HCT116 (cell line): ENCODE data around the gene RAB3B. TPM values are rescaled to one million over a fixed set of nuclear protein-coding genes. Genes with fewer than 3 reads are reported as not detected.

Experiments used
- ATAC-seq: fragments of 200-7000 bp; cut with Tn5 transposase; 2 replicates; pipeline ENCODE4 v1.9.1; 2020; ENCODE audit warnings: mild to moderate bottlenecking, moderate library complexity
- BruUV-seq: library from RNA; stranded (reverse); fragments of 400-500 nt; replicated peaks from 2 replicates; lab custom pipeline; 2021; lab: Mats Ljungman, UMichigan
- CTCF ChIA-PET: fragments of 300-600 bp; sonication (Branson Sonifier 250); formaldehyde crosslinking; loops from one replicate; lab custom pipeline; 2021; ENCODE audit warnings: antibody characterized with exemption; lab: Charles Lee
- POLR2A ChIA-PET: fragments of 300-600, 350-600 bp; sonication (Branson Sonifier 250); formaldehyde crosslinking; loops from one replicate; lab custom pipeline; 2021; ENCODE audit warnings: antibody characterized with exemption; lab: Charles Lee
- RAD21 ChIA-PET, 2 experiments: fragments of 300-600 bp; sonication (Branson Sonifier 250); formaldehyde crosslinking; loops; one replicate each; lab custom pipeline; 2023; ENCODE audit warnings: low total read pairs in 2 of 2; ENCODE audit not compliant: uncharacterized antibody in 2 of 2, unreplicated experiment in 2 of 2, low non-redundant PET in 1 of 2; lab: Charles Lee
- DNase-seq: peaks from one replicate; pipeline ENCODE4 v3.0.0-alpha.2; 2010; ENCODE audit warnings: low read depth, low spot score
- H2AFZ ChIP-seq: fragments of 200-600 bp; shearing (Covaris generic), sonication (generic); 2 replicates; pipeline ENCODE4 v1.6.1; 2017; ENCODE audit warnings: low read depth, mixed run types, mixed read lengths, antibody characterized with exemption, low read length; ENCODE audit not compliant: poor library complexity, severe bottlenecking
- H3K27ac ChIP-seq: 2 replicates; pipeline ENCODE4 v1.5.1; 2012; ENCODE audit warnings: low read depth, low read length
- H3K27me3 ChIP-seq: fragments of 200-600 bp; sonication (generic); 2 replicates; pipeline ENCODE4 v1.6.1; 2016; ENCODE audit warnings: mixed run types, low read length, mixed read lengths; ENCODE audit not compliant: insufficient read depth
- H3K36me3 ChIP-seq, 2 experiments: fragments of 200-500 bp in 1 of 2; fragments of 200-600 bp in 1 of 2; sonication (Bioruptor generic) in 1 of 2; sonication (generic) in 1 of 2; 2 replicates each; pipeline versions ENCODE4 v1.5.1 to v1.6.1; 2014 to 2016; ENCODE audit warnings: low read length in 2 of 2, inconsistent platforms in 1 of 2, mixed read lengths in 1 of 2, mixed run types in 1 of 2; ENCODE audit not compliant: insufficient read depth in 2 of 2, control insufficient read depth in 1 of 2
- H3K4me1 ChIP-seq, 2 experiments: fragments of 200-600 bp in 1 of 2; sonication (generic) in 1 of 2; 2 replicates each; pipeline versions ENCODE4 v1.5.1 to v1.6.1; 2012 to 2017; ENCODE audit warnings: low read length in 2 of 2, inconsistent platforms in 1 of 2, mild to moderate bottlenecking in 1 of 2, mixed read lengths in 1 of 2, mixed run types in 1 of 2, moderate library complexity in 1 of 2; ENCODE audit not compliant: insufficient read depth in 2 of 2, control insufficient read depth in 1 of 2
- H3K4me2 ChIP-seq: fragments of 200-600 bp; sonication (generic); 2 replicates; pipeline ENCODE4 v1.6.1; 2017; ENCODE audit warnings: mixed run types, low read length, mixed read lengths
- H3K4me3 ChIP-seq, 2 experiments: fragments of 200-600 bp in 1 of 2; sonication (generic) in 1 of 2; replicated peaks in 1 of 2; 2 replicates each; pipeline ENCODE4 v1.5.1; 2011 to 2016; ENCODE audit warnings: low read length in 2 of 2, control low read depth in 1 of 2, low read depth in 1 of 2, mild to moderate bottlenecking in 1 of 2, mixed read lengths in 1 of 2, mixed run types in 1 of 2
- H3K79me2 ChIP-seq: fragments of 200-600 bp; sonication (generic); 2 replicates; pipeline ENCODE4 v1.6.1; 2017; ENCODE audit warnings: mild to moderate bottlenecking, mixed run types, low read length, moderate library complexity, mixed read lengths; ENCODE audit not compliant: insufficient read depth
- H3K9ac ChIP-seq: fragments of 200-600 bp; sonication (generic); 2 replicates; pipeline ENCODE4 v1.6.1; 2016; ENCODE audit warnings: low read length, mixed read lengths
- H3K9me2 ChIP-seq: fragments of 200-600 bp; sonication (generic), shearing (Covaris generic); 2 replicates; pipeline ENCODE4 v1.6.1; 2017; ENCODE audit warnings: mixed run types, mild to moderate bottlenecking, moderate library complexity; ENCODE audit not compliant: insufficient read depth
- H3K9me3 ChIP-seq, 2 experiments: fragments of 200-500 bp in 1 of 2; fragments of 200-600 bp in 1 of 2; sonication (Bioruptor generic) in 1 of 2; sonication (generic) in 1 of 2; 2 replicates each; pipeline ENCODE4 v1.6.1; 2014 to 2017; ENCODE audit warnings: low read length in 2 of 2, mixed read lengths in 2 of 2, inconsistent platforms in 1 of 2, low read depth in 1 of 2, mild to moderate bottlenecking in 1 of 2, mixed run types in 1 of 2, moderate library complexity in 1 of 2; ENCODE audit not compliant: control insufficient read depth in 1 of 2, insufficient read depth in 1 of 2
- H4K20me1 ChIP-seq: fragments of 200-600 bp; sonication (generic), shearing (Covaris generic); 2 replicates; pipeline ENCODE4 v1.6.1; 2017; ENCODE audit warnings: mixed run types, mild to moderate bottlenecking, moderate library complexity; ENCODE audit not compliant: insufficient read depth
- CBX3 ChIP-seq: IDR thresholded peaks from 2 replicates; pipeline ENCODE4 v1.6.1; 2012; ENCODE audit warnings: low read depth
- CEBPB ChIP-seq: IDR thresholded peaks from 2 replicates; pipeline ENCODE4 v1.6.1; 2012; ENCODE audit warnings: low read depth
- CTCF ChIP-seq, 3 experiments: fragments of 200-600 bp in 1 of 3; sonication (generic) in 1 of 3; IDR thresholded peaks in 2 of 3; conservative IDR thresholded peaks in 1 of 3; 2 replicates each; pipeline ENCODE4 v1.5.1; 2012 to 2017; ENCODE audit warnings: low read depth in 2 of 3, low read length in 2 of 3, antibody characterized with exemption in 1 of 3, borderline replicate concordance in 1 of 3, control low read depth in 1 of 3, mild to moderate bottlenecking in 1 of 3, mixed read lengths in 1 of 3, mixed run types in 1 of 3, moderate library complexity in 1 of 3; ENCODE audit not compliant: insufficient read depth in 1 of 3
- EGR1 ChIP-seq: IDR thresholded peaks from 2 replicates; pipeline ENCODE4 v1.6.1; 2012; ENCODE audit warnings: low read depth
- ELF1 ChIP-seq: IDR thresholded peaks from 2 replicates; pipeline ENCODE4 v1.6.1; 2012; ENCODE audit warnings: low read depth, borderline replicate concordance
- EZH2 ChIP-seq: fragments of 200-600 bp; sonication (generic); IDR thresholded peaks from 2 replicates; pipeline ENCODE4 v1.6.1; 2017; ENCODE audit warnings: antibody characterized with exemption, mixed run types
- EZH2phosphoT487 ChIP-seq: fragments of 200-600 bp; IDR thresholded peaks from 2 replicates; pipeline ENCODE4 v1.6.1; 2018; ENCODE audit warnings: antibody characterized with exemption, borderline replicate concordance
- JUND ChIP-seq: IDR thresholded peaks from 2 replicates; pipeline ENCODE4 v1.6.1; 2012
- POLR2AphosphoS5 ChIP-seq: IDR thresholded peaks from 2 replicates; pipeline ENCODE4 v1.6.1; 2011; ENCODE audit warnings: mild to moderate bottlenecking, low read depth, low read length, moderate library complexity
- SIN3A ChIP-seq: IDR thresholded peaks from 2 replicates; pipeline ENCODE4 v1.6.1; 2012; ENCODE audit warnings: low read depth
- SP1 ChIP-seq: IDR thresholded peaks from 2 replicates; pipeline ENCODE4 v1.6.1; 2012; ENCODE audit warnings: low read depth
- TCF7L2 ChIP-seq: IDR thresholded peaks from 2 replicates; pipeline ENCODE4 v1.7.0; 2011; ENCODE audit warnings: borderline replicate concordance, inconsistent platforms; ENCODE audit not compliant: insufficient read depth, insufficient read length; ENCODE audit errors: extremely low read depth
- YY1 ChIP-seq: IDR thresholded peaks from 2 replicates; pipeline ENCODE4 v1.6.1; 2011; ENCODE audit warnings: low read length, low read depth, moderate library complexity, mild to moderate bottlenecking; ENCODE audit not compliant: insufficient replicate concordance; ENCODE audit errors: extremely low read depth
- ZFX ChIP-seq: fragments of 450-650 bp; IDR thresholded peaks from 2 replicates; pipeline ENCODE4 v1.6.1; 2017
- ZNF274 ChIP-seq: fragments of 200-500 bp; sonication (Bioruptor generic); IDR thresholded peaks from 2 replicates; pipeline ENCODE4 v1.6.1; 2014; ENCODE audit warnings: mild to moderate bottlenecking, low read depth, low read length, inconsistent platforms
- intact Hi-C: fragments of 100-400 bp; cut with micrococcal nuclease; formaldehyde crosslinking; loops from 2 replicates; pipeline ENCODE4 v1.10.0; 2022
- total RNA-seq: library from RNA; stranded (reverse); gene quantifications from one replicate; pipeline ENCODE4 v1.2.1, GENCODE V29; 2021; ENCODE audit not compliant: unreplicated experiment
- TF ChIP-seq, protein P1 (sequence below): IDR thresholded peaks from 2 replicates; pipeline ENCODE4 v1.6.1; 2012
- TF ChIP-seq, protein P2 (sequence below): IDR thresholded peaks from 2 replicates; pipeline ENCODE4 v1.6.1; 2012
- TF ChIP-seq, protein P3 (sequence below): IDR thresholded peaks from 2 replicates; pipeline ENCODE4 v1.6.1; 2011; ENCODE audit warnings: mild to moderate bottlenecking, low read length, moderate library complexity; ENCODE audit not compliant: insufficient replicate concordance; ENCODE audit errors: extremely low read depth
- TF ChIP-seq, protein P4 (sequence below): IDR thresholded peaks from 2 replicates; pipeline ENCODE4 v1.6.1; 2012; ENCODE audit warnings: low read depth

RAB3B gene
- total RNA-seq, 1 experiment from 2014 or later, result 15.1 TPM

- no peaks in the 10 kb centered on the region; a peak in 1 of 4 replicates for H3K36me3 ChIP-seq
- no peak overlapping the region for H3K4me3 ChIP-seq
- ChIA-PET RAD21 (no interaction called here), POLR2A (no interaction called here), CTCF (no interaction called here)
- no peak overlapping the region for H3K9ac ChIP-seq
- H3K27me3 ChIP-seq, result no peaks in the 10 kb centered on the region
- no peak for ATAC-seq
- BruUV-seq, result no TSS peak
- intact Hi-C loops, result no loop called here
- H3K4me2 ChIP-seq, result no peak overlapping the region
- DNase-seq, result no peak
- H3K4me1 ChIP-seq, result peaks cover 5 to 14% of the 10 kb centered on the region in 2 experiments; a peak in 3 of 4 replicates
- H3K27ac ChIP-seq, result no peak overlapping the region
- no peaks in the 10 kb centered on the region for H3K9me2 ChIP-seq
- H2AFZ ChIP-seq, result no peak overlapping the region
- TF ChIP-seq YY1 (no peak), ZNF274 (no peak), SP1 (no peak), ELF1 (no peak), ZFX (no peak), SIN3A (no peak), POLR2AphosphoS5 (no peak), JUND (no peak), CEBPB (no peak), CTCF (IDR thresholded peaks at IDR 0.05 in 2 of 3, conservative IDR thresholded peaks at IDR 0.05 in 1 of 3; ENCODE audit: borderline replicate concordance in 1 of 3, insufficient read depth in 1 of 3, low read depth in 2 of 3, low read length in 2 of 3) (no peak), EGR1 (no peak), TCF7L2 (no peak), CBX3 (no peak), EZH2 (no peak), EZH2phosphoT487 (no peak)
- TF ChIP-seq, protein P1, sequence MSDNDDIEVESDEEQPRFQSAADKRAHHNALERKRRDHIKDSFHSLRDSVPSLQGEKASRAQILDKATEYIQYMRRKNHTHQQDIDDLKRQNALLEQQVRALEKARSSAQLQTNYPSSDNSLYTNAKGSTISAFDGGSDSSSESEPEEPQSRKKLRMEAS, result no peak
- TF ChIP-seq, protein P2, sequence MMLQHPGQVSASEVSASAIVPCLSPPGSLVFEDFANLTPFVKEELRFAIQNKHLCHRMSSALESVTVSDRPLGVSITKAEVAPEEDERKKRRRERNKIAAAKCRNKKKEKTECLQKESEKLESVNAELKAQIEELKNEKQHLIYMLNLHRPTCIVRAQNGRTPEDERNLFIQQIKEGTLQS, result no peak
- TF ChIP-seq, protein P3, sequence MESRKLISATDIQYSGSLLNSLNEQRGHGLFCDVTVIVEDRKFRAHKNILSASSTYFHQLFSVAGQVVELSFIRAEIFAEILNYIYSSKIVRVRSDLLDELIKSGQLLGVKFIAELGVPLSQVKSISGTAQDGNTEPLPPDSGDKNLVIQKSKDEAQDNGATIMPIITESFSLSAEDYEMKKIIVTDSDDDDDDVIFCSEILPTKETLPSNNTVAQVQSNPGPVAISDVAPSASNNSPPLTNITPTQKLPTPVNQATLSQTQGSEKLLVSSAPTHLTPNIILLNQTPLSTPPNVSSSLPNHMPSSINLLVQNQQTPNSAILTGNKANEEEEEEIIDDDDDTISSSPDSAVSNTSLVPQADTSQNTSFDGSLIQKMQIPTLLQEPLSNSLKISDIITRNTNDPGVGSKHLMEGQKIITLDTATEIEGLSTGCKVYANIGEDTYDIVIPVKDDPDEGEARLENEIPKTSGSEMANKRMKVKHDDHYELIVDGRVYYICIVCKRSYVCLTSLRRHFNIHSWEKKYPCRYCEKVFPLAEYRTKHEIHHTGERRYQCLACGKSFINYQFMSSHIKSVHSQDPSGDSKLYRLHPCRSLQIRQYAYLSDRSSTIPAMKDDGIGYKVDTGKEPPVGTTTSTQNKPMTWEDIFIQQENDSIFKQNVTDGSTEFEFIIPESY, result no peak
- TF ChIP-seq, protein P4, sequence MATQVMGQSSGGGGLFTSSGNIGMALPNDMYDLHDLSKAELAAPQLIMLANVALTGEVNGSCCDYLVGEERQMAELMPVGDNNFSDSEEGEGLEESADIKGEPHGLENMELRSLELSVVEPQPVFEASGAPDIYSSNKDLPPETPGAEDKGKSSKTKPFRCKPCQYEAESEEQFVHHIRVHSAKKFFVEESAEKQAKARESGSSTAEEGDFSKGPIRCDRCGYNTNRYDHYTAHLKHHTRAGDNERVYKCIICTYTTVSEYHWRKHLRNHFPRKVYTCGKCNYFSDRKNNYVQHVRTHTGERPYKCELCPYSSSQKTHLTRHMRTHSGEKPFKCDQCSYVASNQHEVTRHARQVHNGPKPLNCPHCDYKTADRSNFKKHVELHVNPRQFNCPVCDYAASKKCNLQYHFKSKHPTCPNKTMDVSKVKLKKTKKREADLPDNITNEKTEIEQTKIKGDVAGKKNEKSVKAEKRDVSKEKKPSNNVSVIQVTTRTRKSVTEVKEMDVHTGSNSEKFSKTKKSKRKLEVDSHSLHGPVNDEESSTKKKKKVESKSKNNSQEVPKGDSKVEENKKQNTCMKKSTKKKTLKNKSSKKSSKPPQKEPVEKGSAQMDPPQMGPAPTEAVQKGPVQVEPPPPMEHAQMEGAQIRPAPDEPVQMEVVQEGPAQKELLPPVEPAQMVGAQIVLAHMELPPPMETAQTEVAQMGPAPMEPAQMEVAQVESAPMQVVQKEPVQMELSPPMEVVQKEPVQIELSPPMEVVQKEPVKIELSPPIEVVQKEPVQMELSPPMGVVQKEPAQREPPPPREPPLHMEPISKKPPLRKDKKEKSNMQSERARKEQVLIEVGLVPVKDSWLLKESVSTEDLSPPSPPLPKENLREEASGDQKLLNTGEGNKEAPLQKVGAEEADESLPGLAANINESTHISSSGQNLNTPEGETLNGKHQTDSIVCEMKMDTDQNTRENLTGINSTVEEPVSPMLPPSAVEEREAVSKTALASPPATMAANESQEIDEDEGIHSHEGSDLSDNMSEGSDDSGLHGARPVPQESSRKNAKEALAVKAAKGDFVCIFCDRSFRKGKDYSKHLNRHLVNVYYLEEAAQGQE, result no peak
- H3K9me3 ChIP-seq, result no peaks in the 10 kb centered on the region
- H3K79me2 ChIP-seq, result no peaks in the 10 kb centered on the region
- H4K20me1 ChIP-seq, result no peaks in the 10 kb centered on the region
Observed at GRCh38 chr1:51981555-51981954, 8.9 kb downstream of the RAB3B start.
